Right lobe of liver (tissue), 4 donors: ENCODE measurements around the gene PTPRN2.

Experiments
- CTCF ChIP-seq, 4 donors: fragments of 200-600 bp in 3 of 4; fragments of 450-650 bp in 1 of 4; IDR thresholded peaks; one replicate each; pipeline versions ENCODE4 v1.5.1 to v1.8.0; 2016 to 2022; ENCODE audit warnings: antibody characterized with exemption in 4 of 4, mild to moderate bottlenecking in 2 of 4
- POLR2A ChIP-seq: fragments of 450-650 bp; IDR thresholded peaks from one replicate; pipeline ENCODE4 v1.6.1; 2017; ENCODE audit warnings: antibody characterized with exemption, mild to moderate bottlenecking
- donor health status: DM: no; HTN: no; CAD: no.
- donor health status: DM: no; HTN: no; CAD: no.
- donor health status: DM: no; HTN: yes; CAD: no.

GRCh38 chr7:157928171-157928794, 659.3 kb downstream of the PTPRN2 start:
- TF ChIP-seq CTCF (IDR thresholded peaks at IDR 0.05) (no peak), POLR2A (no peak)
